GM19455 (cell line): ENCODE results near the gene FAM13A.
"Not testable (repeated sequence)": the region's sequence is repeated elsewhere in the genome, so short reads cannot be mapped to it uniquely, and the experiment has no call there.

Source experiments
- ATAC-seq: cut with Tn5 transposase; IDR thresholded peaks from one replicate; pipeline ENCODE4 v1.9.1; 2021; ENCODE audit not compliant: unreplicated experiment

The FAM13A gene

GRCh38 chr4:89056953-89057398, at the start of gene FAM13A:
FAM13A (minus strand) TSS chr4:89057185; CDS start chr4:89056964, 221 bp downstream.
- peak; percentile 64 for ATAC-seq

- no peak for ATAC-seq
Observed at GRCh38 chr4:89105726-89106125, 48.7 kb upstream of the FAM13A start.

- peak; percentile 90 for ATAC-seq
Observed at GRCh38 chr4:89101256-89102161, 44.5 kb upstream of the FAM13A start.

- peak; percentile 8 for ATAC-seq
Observed at GRCh38 chr4:89100853-89101252, 43.9 kb upstream of the FAM13A start.

- no peak for ATAC-seq
Observed at GRCh38 chr4:89099471-89099870, 42.5 kb upstream of the FAM13A start.

- no peak for ATAC-seq
Observed at GRCh38 chr4:89099034-89099433, 42.0 kb upstream of the FAM13A start.

GRCh38 chr4:89078300-89078699, 21.3 kb upstream of the FAM13A start:
- ATAC-seq = no peak

- no peak for ATAC-seq
Observed at GRCh38 chr4:89077761-89078160, 20.8 kb upstream of the FAM13A start.

- ATAC-seq = no peak
Observed at GRCh38 chr4:89072921-89073320, 15.9 kb upstream of the FAM13A start.

- ATAC-seq = no peak
Observed at GRCh38 chr4:89071311-89071710, 14.3 kb upstream of the FAM13A start.

- ATAC-seq = peak; percentile 46
Observed at GRCh38 chr4:89070041-89070440, 13.1 kb upstream of the FAM13A start.

GRCh38 chr4:89069481-89069880, 12.5 kb upstream of the FAM13A start:
- peak; percentile 69 for ATAC-seq

GRCh38 chr4:89067417-89067816, 10.4 kb upstream of the FAM13A start:
- no peak for ATAC-seq

GRCh38 chr4:89064848-89065247, 7.9 kb upstream of the FAM13A start:
- no peak for ATAC-seq

GRCh38 chr4:89057844-89058243, 859 bp upstream of the FAM13A start:
- not testable (repeated sequence) for ATAC-seq

GRCh38 chr4:89056292-89056952, 563 bp downstream of the FAM13A start:
- ATAC-seq = no peak

- ATAC-seq = no peak
Observed at GRCh38 chr4:89055157-89056080, 1.6 kb downstream of the FAM13A start.

GRCh38 chr4:89054627-89055026, 2.4 kb downstream of the FAM13A start:
- no peak for ATAC-seq

- ATAC-seq = no peak
Observed at GRCh38 chr4:89049853-89050252, 7.1 kb downstream of the FAM13A start.

- no peak for ATAC-seq
Observed at GRCh38 chr4:89048906-89049601, 7.9 kb downstream of the FAM13A start.
